Esophagus muscularis mucosa (tissue), 4 donors: ENCODE measurements around the gene ASXL3. TPM values are rescaled to one million over a fixed set of nuclear protein-coding genes. Genes with fewer than 3 reads are reported as not detected.

Experiments
- DNase-seq: peaks from one replicate; pipeline ENCODE4 v3.0.0-alpha.2; 2017; ENCODE audit errors: extremely low spot score
- H3K27ac ChIP-seq, 4 donors: fragments of 200-600 bp; sonication (generic); replicated peaks in 1 of 4; 1 replicate in 3 of 4; 2 replicates in 1 of 4; pipeline ENCODE4 v1.5.1; 2016 to 2019; ENCODE audit warnings: mild to moderate bottlenecking in 1 of 4
- H3K27me3 ChIP-seq, 4 donors: fragments of 200-600 bp; sonication (generic); one replicate each; pipeline versions ENCODE4 v1.5.1 to v1.6.0; 2016 to 2019
- H3K36me3 ChIP-seq, 4 donors: fragments of 200-600 bp; sonication (generic); one replicate each; pipeline ENCODE4 v1.5.1; 2016 to 2019
- H3K4me1 ChIP-seq, 4 donors: fragments of 200-600 bp; sonication (generic); one replicate each; pipeline ENCODE4 v1.5.1; 2016 to 2019
- H3K4me3 ChIP-seq, 4 donors: fragments of 200-600 bp; sonication (generic); 1 replicate in 2 of 4; 2 replicates in 2 of 4; pipeline ENCODE4 v1.5.1; 2016 to 2019; ENCODE audit warnings: mild to moderate bottlenecking in 4 of 4, moderate library complexity in 1 of 4
- H3K9me3 ChIP-seq, 4 donors: fragments of 200-600 bp; sonication (generic); 1 replicate in 3 of 4; 2 replicates in 1 of 4; pipeline ENCODE4 v1.5.1; 2016 to 2019
- EP300 ChIP-seq: sonication (generic); formaldehyde crosslinking; IDR thresholded peaks from one replicate; pipeline ENCODE4 v1.6.1; 2017; ENCODE audit warnings: antibody characterized with exemption
- POLR2A ChIP-seq: fragments of 450-650 bp; IDR thresholded peaks from one replicate; pipeline ENCODE4 v1.6.1; 2017; ENCODE audit warnings: antibody characterized with exemption, moderate library complexity, mild to moderate bottlenecking, low read depth
- POLR2AphosphoS5 ChIP-seq, 2 donors: sonication (generic); formaldehyde crosslinking; IDR thresholded peaks; one replicate each; pipeline ENCODE4 v1.6.1; 2017; ENCODE audit warnings: antibody characterized with exemption in 2 of 2
- WGBS: methylation state at CpG from one replicate; pipeline ENCODE4 v1.1.5; 2018; 5-methylcytosine and 5-hydroxymethylcytosine counted together
- intact Hi-C: fragments of 100-400 bp; cut with DNase I; formaldehyde crosslinking; loops from one replicate; pipeline ENCODE4 v1.15.1; 2023
- total RNA-seq, 4 donors: library from RNA; depleted of rRNA; stranded (reverse); fragments of >200 nt; gene quantifications; one replicate each; pipeline versions ENCODE4 v1.1.0 to v1.2.1, GENCODE V29; 2016
- TF ChIP-seq, protein P1 (sequence below), 3 experiments: fragments of 200-600 bp in 2 of 3; fragments of 450-650 bp in 1 of 3; sonication (generic) in 2 of 3; IDR thresholded peaks; one replicate each; pipeline ENCODE4 v1.5.1; 2017 to 2019; ENCODE audit warnings: antibody characterized with exemption in 3 of 3, mild to moderate bottlenecking in 2 of 3, moderate library complexity in 1 of 3

ASXL3 gene
- total RNA-seq, 4 donors from 2014 or later = 0.66 to 2.1 (median 1.1) TPM

DNA sequence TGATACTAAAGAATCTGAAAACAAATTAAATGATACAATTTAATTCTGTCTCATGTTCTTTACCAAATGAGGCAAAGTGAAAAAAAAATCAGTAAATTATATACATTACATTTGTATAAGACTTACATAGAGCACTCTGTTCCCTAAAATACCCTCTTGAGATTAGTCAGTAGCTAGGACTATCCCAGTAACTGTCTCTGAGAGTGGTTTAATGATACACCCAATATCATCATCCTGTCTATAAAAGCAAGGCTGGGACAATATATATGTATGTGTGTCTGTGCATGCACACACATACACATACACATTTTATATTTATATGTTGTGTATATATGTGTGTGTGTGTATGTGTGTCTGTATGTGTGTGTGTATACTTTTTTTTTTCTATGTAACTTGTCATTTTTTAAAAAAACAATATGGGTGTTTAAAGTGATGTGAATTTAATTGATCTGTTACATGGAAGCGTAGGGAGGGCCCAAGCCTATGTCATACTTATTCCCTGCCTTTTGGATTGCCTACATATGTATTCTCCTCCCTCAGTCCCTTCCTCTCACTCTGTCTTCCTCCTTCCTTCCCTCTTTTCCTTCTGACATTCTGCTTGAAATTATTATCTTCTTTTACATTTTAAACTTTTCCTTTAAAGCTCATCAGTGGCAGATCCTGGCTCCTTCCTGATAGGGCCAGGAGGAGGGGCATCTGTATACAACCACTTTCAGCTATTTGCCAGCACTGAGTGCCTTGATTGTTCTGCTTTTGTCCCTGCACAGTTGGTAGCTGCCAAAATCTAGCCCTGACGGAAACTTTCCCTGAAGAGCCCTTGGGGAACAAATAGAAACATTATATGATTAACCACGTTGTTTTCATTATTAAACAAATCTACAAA lies 6.8 kb downstream of the ASXL3 start:
- H3K4me1 ChIP-seq = peaks cover 0 to 9% (median 6%) of the 10 kb centered on the region in 4 donors
- intact Hi-C loops = no loop called here
- H3K27ac ChIP-seq = peak overlapping the region in 2 of 4 donors; percentile 4 to 19
- TF ChIP-seq POLR2AphosphoS5 (IDR thresholded peaks at IDR 0.05) (no peak), EP300 (no peak), POLR2A (no peak)
- TF ChIP-seq, protein P1, sequence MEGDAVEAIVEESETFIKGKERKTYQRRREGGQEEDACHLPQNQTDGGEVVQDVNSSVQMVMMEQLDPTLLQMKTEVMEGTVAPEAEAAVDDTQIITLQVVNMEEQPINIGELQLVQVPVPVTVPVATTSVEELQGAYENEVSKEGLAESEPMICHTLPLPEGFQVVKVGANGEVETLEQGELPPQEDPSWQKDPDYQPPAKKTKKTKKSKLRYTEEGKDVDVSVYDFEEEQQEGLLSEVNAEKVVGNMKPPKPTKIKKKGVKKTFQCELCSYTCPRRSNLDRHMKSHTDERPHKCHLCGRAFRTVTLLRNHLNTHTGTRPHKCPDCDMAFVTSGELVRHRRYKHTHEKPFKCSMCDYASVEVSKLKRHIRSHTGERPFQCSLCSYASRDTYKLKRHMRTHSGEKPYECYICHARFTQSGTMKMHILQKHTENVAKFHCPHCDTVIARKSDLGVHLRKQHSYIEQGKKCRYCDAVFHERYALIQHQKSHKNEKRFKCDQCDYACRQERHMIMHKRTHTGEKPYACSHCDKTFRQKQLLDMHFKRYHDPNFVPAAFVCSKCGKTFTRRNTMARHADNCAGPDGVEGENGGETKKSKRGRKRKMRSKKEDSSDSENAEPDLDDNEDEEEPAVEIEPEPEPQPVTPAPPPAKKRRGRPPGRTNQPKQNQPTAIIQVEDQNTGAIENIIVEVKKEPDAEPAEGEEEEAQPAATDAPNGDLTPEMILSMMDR (IDR thresholded peaks at IDR 0.05) = no peak
- WGBS = 58% methylated on average over 3 of the region's 3 CpGs
- H3K9me3 ChIP-seq = no peaks in the 10 kb centered on the region
- H3K4me3 ChIP-seq = no peak overlapping the region
- H3K36me3 ChIP-seq = no peaks in the 10 kb centered on the region
- H3K27me3 ChIP-seq = no peaks in the 10 kb centered on the region
- no peak for DNase-seq

DNA sequence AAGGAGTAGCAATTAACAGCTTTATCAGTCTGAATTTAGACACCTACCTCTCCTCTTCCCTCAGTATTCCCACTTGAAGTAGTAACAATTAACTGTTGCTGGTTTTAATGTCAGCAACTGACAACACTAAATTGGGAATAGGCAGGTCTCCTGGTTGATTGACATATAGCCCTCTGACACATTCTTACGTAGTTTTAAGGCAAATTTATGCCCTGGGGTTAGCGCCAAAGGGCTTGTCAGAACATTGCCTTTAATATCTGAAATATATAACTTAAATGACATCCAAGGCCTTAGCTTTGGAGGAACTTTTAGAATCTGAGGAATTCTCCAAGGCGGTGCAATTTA lies 7.4 kb downstream of the ASXL3 start:
- intact Hi-C loops = no loop called here
- WGBS = 88% methylated on average over 3 of the region's 3 CpGs
- Histone ChIP-seq H3K4me1 (peaks cover 0 to 9% (median 4%) of the 10 kb centered on the region in 4 donors), H3K4me3 (no peak overlapping the region), H3K36me3 (no peaks in the 10 kb centered on the region), H3K27ac (peak overlapping the region in 2 of 4 donors; percentile 4 to 19), H3K27me3 (no peaks in the 10 kb centered on the region), H3K9me3 (no peaks in the 10 kb centered on the region)
- TF ChIP-seq EP300 (no peak), POLR2AphosphoS5 (IDR thresholded peaks at IDR 0.05) (no peak), POLR2A (no peak)
- TF ChIP-seq, protein P1 (IDR thresholded peaks at IDR 0.05) = no peak
- no peak for DNase-seq

DNA sequence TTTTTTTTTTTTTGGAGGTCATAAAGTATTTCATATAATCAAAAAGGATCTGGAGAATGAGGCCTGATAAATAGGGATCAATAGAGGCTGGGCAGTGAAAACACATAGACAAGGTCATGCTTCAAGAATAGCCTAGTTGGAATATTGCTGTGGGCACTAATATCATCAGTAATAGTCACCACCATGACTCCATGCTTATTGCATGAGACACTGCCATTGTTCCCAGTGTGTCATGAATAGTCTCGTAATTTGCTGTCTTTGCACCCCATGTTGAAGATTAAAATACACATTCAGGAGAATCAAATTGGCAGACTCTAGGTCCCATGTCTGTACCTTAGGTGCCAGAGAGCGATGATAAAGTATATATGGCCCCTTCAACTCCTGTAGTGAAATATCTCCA lies 10.3 kb downstream of the ASXL3 start:
- H3K9me3 ChIP-seq = no peaks in the 10 kb centered on the region
- intact Hi-C loops = no loop called here
- WGBS = 96% methylated on average over 2 of the region's 2 CpGs

DNA sequence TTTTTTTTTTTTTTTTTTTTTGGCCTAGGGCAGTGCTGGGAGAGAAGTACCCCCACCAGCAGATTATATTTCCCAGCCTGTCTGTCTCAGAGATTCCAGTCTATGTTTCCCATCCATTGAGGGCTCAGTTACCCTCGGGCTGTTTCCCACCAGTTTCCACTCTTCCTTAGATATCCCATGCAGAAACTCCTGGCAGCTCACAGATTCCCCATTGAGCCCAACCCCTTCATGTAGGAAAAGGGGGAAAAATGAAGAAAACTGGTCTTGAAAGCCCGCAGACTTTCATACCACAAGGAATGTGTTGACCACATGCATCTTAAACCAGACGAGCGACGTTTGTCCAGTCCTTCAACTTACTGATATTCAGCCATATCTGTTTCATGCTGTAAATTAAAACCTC lies 15.2 kb downstream of the ASXL3 start:
- Histone ChIP-seq H3K4me1 (no peaks in the 10 kb centered on the region), H3K36me3 (no peaks in the 10 kb centered on the region), H3K4me3 (no peak overlapping the region), H3K27ac (no peak overlapping the region), H3K9me3 (no peaks in the 10 kb centered on the region), H3K27me3 (no peaks in the 10 kb centered on the region)
- no peak for DNase-seq
- intact Hi-C loops = no loop called here
- TF ChIP-seq POLR2A (no peak), EP300 (no peak), POLR2AphosphoS5 (IDR thresholded peaks at IDR 0.05) (no peak)
- TF ChIP-seq, protein P1 (IDR thresholded peaks at IDR 0.05) = no peak
- WGBS = 84% methylated on average over 5 of the region's 5 CpGs

More for the DNA sequence above, 10.3 kb downstream of the ASXL3 start:
- Histone ChIP-seq H3K36me3 (no peaks in the 10 kb centered on the region), H3K27me3 (no peaks in the 10 kb centered on the region), H3K4me1 (peaks cover 0 to 9% (median 4%) of the 10 kb centered on the region in 4 donors), H3K27ac (no peak overlapping the region), H3K4me3 (no peak overlapping the region)
- no peak for DNase-seq
- no peak for TF ChIP-seq POLR2AphosphoS5 (IDR thresholded peaks at IDR 0.05)
- TF ChIP-seq EP300 = no peak
- TF ChIP-seq POLR2A = no peak
- TF ChIP-seq, protein P1 (IDR thresholded peaks at IDR 0.05) = no peak
